NAMALWA (cell line): ENCODE results near the gene ZNF841.
A peak's percentile ranks its signal among the peaks of the same experiment; 100 is the strongest.
"Not testable (repeated sequence)": the region's sequence is repeated elsewhere in the genome, so short reads cannot be mapped to it uniquely, and the experiment has no call there.

ENCODE experiments used
- DNase-seq: peaks from one replicate; pipeline ENCODE4 v3.0.0-alpha.2; 2015; ENCODE audit warnings: low spot score

The ZNF841 gene

DNA sequence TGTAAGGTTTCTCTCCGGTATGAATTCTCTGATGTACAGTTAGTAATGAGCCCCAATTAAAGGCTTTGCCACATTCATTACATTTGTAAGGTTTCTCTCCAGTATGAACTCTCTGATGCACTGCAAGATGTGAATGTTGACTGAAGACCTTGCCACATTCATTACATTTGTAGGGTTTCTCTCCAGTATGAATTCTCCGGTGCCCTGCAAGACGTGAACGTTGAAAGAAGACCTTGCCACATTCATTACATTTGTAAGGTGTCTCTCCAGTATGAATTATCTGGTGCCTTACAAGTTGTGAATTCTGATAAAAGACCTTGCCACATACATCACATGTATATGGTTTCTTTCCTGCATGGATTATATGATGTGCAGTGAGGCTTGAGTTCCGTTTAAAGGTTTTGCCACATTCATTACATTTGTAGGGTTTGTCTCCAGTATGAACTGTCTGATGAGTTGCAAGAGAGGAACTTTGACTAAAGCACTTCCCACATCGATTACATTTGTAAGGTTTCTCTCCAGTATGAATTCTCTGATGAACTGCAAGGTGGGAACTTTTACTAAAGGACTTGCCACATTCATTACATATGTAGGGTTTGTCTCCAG, 29.2 kb downstream of the ZNF841 start:
- no peak for DNase-seq

GRCh38 chr19:52065399-52065798, 30.2 kb downstream of the ZNF841 start:
- DNase-seq: no peak

GRCh38 chr19:52056480-52056879, 39.1 kb downstream of the ZNF841 start:
- DNase-seq: not testable (repeated sequence)

DNA sequence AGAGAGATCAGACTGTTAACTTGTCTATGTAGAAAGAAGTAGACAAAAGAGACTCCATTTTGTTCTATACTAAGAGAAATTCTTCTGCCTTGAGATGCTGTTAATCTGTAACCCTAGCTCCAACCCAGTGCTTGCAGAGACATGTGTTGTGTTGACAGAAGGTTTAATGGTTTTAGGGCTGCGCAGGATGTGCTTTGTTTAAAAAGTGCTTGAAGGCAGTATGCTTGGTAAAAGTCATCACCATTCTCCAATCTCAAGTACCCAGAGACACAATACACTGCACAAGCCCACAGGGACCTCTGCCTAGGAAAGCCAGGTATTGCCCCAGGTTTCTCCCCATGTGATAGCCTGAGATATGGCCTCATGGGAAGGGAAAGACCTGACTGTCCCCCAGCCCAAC, 43.8 kb downstream of the ZNF841 start:
- DNase-seq: not testable (repeated sequence)

- DNase-seq: peak; percentile 89
Measured at GRCh38 chr19:52048555-52049501, 46.7 kb downstream of the ZNF841 start, which contains the start of gene ZNF432. Gene ZNF432 (minus strand): TSS chr19:52048838. CDS start chr19:52046868, 1,970 bp downstream.

GRCh38 chr19:52039169-52039568, 56.4 kb downstream of the ZNF841 start:
- no peak for DNase-seq

- no peak for DNase-seq
Measured at GRCh38 chr19:52034051-52034728, 61.4 kb downstream of the ZNF841 start.

GRCh38 chr19:52028780-52029123, 66.8 kb downstream of the ZNF841 start:
- peak; percentile 67 for DNase-seq

DNA sequence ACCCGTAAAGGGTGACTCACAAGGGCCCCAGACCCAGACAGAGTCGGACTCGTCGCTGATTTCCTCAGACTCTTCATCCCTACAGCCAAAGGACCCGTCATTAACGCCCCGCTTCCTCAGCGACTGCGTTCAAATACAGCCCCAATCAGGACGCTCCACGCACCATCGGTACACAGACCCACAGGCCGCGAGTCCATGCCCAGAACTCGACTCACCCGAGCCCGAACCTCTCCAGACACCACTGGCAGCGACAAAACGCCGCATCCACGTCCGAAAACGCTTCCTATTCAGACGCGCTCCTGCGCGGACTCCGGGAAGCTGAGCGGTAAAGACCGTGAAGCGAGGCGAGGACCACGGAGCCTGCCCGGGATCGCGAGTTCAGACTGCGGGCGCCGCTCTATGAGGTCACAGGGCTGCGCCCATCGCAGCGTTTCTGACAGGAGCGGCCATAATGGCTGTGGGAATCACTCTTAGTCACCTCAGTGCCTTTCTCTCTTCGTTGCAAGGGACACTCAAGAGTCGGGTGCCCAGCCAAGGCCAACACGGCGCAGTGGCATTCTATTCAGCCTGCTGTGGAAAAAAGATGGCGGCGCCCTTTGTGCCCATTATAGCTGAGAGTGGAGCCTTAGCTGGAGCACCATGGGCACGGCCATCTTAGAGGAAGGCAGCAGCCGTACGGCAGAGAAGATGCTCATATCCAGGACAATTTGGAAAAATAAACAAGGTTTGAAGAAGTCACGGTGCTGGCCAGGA, 67.4 kb downstream of the ZNF841 start, which contains the start of gene ZNF614:
Gene ZNF614 (minus strand): TSS at position 353 of the 753 bp plus-strand sequence. CDS start 2,634 bp downstream, outside the sequence.
- DNase-seq: peak; percentile 92

- not testable (repeated sequence) for DNase-seq
Measured at GRCh38 chr19:52026255-52026990, 69.1 kb downstream of the ZNF841 start.

- not testable (repeated sequence) for DNase-seq
Measured at GRCh38 chr19:52024478-52024877, 71.1 kb downstream of the ZNF841 start.

DNA sequence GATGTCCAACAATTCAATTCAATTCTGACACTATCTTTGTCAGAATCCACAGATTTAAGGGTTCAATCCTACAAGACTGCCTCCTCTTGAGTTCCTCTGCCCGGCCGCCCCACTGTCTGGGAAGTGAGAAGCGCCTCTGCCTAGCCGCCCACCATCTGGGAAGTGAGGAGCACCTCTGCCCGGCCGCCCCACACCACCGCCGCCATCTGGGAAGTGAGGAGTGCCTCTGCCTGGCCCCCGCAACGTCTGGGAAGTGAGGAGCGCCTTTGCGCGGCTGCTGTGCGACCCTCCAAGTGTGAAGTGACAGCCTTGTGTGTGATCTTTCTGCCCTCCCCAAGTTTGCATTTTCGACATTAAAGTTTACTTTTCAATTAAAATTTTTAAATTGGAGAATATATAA, 73.4 kb downstream of the ZNF841 start:
- no peak for DNase-seq

- DNase-seq: no peak
Measured at GRCh38 chr19:52020506-52020905, 75.1 kb downstream of the ZNF841 start.
